Neural progenitor cell (in vitro differentiated cells): ENCODE measurements around the gene DLL3. TPM values are rescaled to one million over a fixed set of nuclear protein-coding genes. Genes with fewer than 3 reads are reported as not detected.

Experiments used
- DNase-seq: peaks from one replicate; pipeline ENCODE4 v3.0.0-alpha.2; 2016; ENCODE audit warnings: low spot score
- H2AFZ ChIP-seq: fragments of 200-600 bp; sonication (generic); replicated peaks from 2 replicates; pipeline ENCODE4 v1.6.1; 2016; ENCODE audit warnings: antibody characterized with exemption
- H3F3A ChIP-seq: fragments of 200-600 bp; sonication (generic); 2 replicates; pipeline ENCODE4 v1.6.1; 2016; ENCODE audit warnings: antibody characterized with exemption, low read depth
- H3K27ac ChIP-seq: fragments of 200-600 bp; sonication (generic); 2 replicates; pipeline ENCODE4 v1.5.1; 2016; ENCODE audit warnings: mild to moderate bottlenecking
- H3K27me3 ChIP-seq: fragments of 200-600 bp; sonication (generic); 2 replicates; pipeline ENCODE4 v1.6.1; 2016; ENCODE audit warnings: mild to moderate bottlenecking, moderate library complexity
- H3K36me3 ChIP-seq: fragments of 200-600 bp; sonication (generic); 2 replicates; pipeline ENCODE4 v1.5.1; 2016
- H3K4me1 ChIP-seq: fragments of 200-600 bp; sonication (generic); 2 replicates; pipeline ENCODE4 v1.6.1; 2016; ENCODE audit warnings: mixed run types
- H3K4me2 ChIP-seq: fragments of 200-600 bp; sonication (generic); 2 replicates; pipeline ENCODE4 v1.6.1; 2016
- H3K4me3 ChIP-seq: fragments of 200-600 bp; sonication (generic); 2 replicates; pipeline ENCODE4 v1.5.1; 2016
- H3K79me2 ChIP-seq: fragments of 200-600 bp; sonication (generic); 2 replicates; pipeline ENCODE4 v1.6.1; 2016; ENCODE audit warnings: low read depth
- H3K9ac ChIP-seq: fragments of 200-600 bp; sonication (generic); 2 replicates; pipeline ENCODE4 v1.6.1; 2016
- H3K9me3 ChIP-seq: fragments of 200-600 bp; sonication (generic); 2 replicates; pipeline ENCODE4 v1.5.1; 2016; ENCODE audit warnings: low read depth
- H4K20me1 ChIP-seq: fragments of 200-600 bp; sonication (generic); 2 replicates; pipeline ENCODE4 v1.6.1; 2016; ENCODE audit warnings: low read depth
- H3K27ac Mint-ChIP-seq: 3 replicates; pipeline ENCODE4 v1.8.0; 2021; ENCODE audit warnings: mixed read lengths
- H3K27me3 Mint-ChIP-seq: 2 replicates; pipeline ENCODE4 v1.8.0; 2022; ENCODE audit warnings: low read depth, mild to moderate bottlenecking, inconsistent platforms, moderate library complexity, mixed read lengths; ENCODE audit not compliant: insufficient read depth
- H3K36me3 Mint-ChIP-seq: 3 replicates; pipeline ENCODE4 v1.8.0; 2021; ENCODE audit warnings: mixed read lengths
- H3K4me1 Mint-ChIP-seq: 3 replicates; pipeline ENCODE4 v1.8.0; 2021; ENCODE audit warnings: mixed read lengths
- H3K4me3 Mint-ChIP-seq: 3 replicates; pipeline ENCODE4 v1.8.0; 2021; ENCODE audit warnings: mild to moderate bottlenecking, moderate library complexity, mixed read lengths
- H3K9me3 Mint-ChIP-seq: 3 replicates; pipeline ENCODE4 v1.8.0; 2020; ENCODE audit warnings: mixed read lengths
- CTCF ChIP-seq: fragments of 200-600 bp; sonication (generic); IDR thresholded peaks from 2 replicates; pipeline ENCODE4 v1.5.1; 2017; ENCODE audit warnings: antibody characterized with exemption, mild to moderate bottlenecking
- EZH2 ChIP-seq: fragments of 200-600 bp; sonication (generic); IDR thresholded peaks from 2 replicates; pipeline ENCODE4 v1.6.1; 2017; ENCODE audit warnings: antibody characterized with exemption, mild to moderate bottlenecking, moderate library complexity
- EZH2phosphoT487 ChIP-seq: fragments of 200-600 bp; sonication (generic); IDR thresholded peaks from 2 replicates; pipeline ENCODE4 v1.6.1; 2017; ENCODE audit warnings: antibody characterized with exemption
- total RNA-seq: library from RNA; depleted of rRNA; stranded (reverse); fragments of >200 nt; gene quantifications from 2 replicates; pipeline ENCODE4 v1.2.3, GENCODE V29; 2015; ENCODE audit warnings: low replicate concordance

Gene DLL3
- total RNA-seq, 1 donor from 2014 or later: 0.37 TPM

GRCh38 chr19:39533003-39533512, 34.3 kb downstream of the DLL3 start:
- H3K27ac Mint-ChIP-seq: no peak overlapping the region
- TF ChIP-seq EZH2: no peak

GRCh38 chr19:39533791-39534190, 35.0 kb downstream of the DLL3 start:
- H3K36me3 Mint-ChIP-seq: peaks cover 8% of the 10 kb centered on the region
- H3K27me3 Mint-ChIP-seq: peaks cover 2% of the 10 kb centered on the region
- H3K79me2 ChIP-seq: peaks cover 52% of the 10 kb centered on the region
- no peak overlapping the region for H3K9ac ChIP-seq
- no peaks in the 10 kb centered on the region for H3K27me3 ChIP-seq
- H3F3A ChIP-seq: peaks cover 15% of the 10 kb centered on the region
- TF ChIP-seq EZH2phosphoT487 (no peak), CTCF (no peak), EZH2 (no peak)
- no peaks in the 10 kb centered on the region for H3K9me3 ChIP-seq
- no peak overlapping the region for H3K27ac Mint-ChIP-seq
- no peaks in the 10 kb centered on the region for H3K36me3 ChIP-seq
- no peak overlapping the region for H3K4me2 ChIP-seq
- H3K4me1 Mint-ChIP-seq: peaks cover 22% of the 10 kb centered on the region
- peaks cover 34% of the 10 kb centered on the region for H4K20me1 ChIP-seq
- H3K9me3 Mint-ChIP-seq: no peaks in the 10 kb centered on the region
- no peak overlapping the region for H2AFZ ChIP-seq
- no peak overlapping the region for H3K4me3 ChIP-seq
- H3K4me1 ChIP-seq: peaks cover 26% of the 10 kb centered on the region
- no peak overlapping the region for H3K4me3 Mint-ChIP-seq
- DNase-seq: no peak
- no peak overlapping the region for H3K27ac ChIP-seq

More at GRCh38 chr19:39533003-39533512, 34.3 kb downstream of the DLL3 start:
- Histone ChIP-seq H3K27me3 (no peaks in the 10 kb centered on the region), H3K9me3 (no peaks in the 10 kb centered on the region), H3K36me3 (no peaks in the 10 kb centered on the region), H4K20me1 (peaks cover 26% of the 10 kb centered on the region), H2AFZ (no peak overlapping the region), H3F3A (peaks cover 15% of the 10 kb centered on the region), H3K4me2 (no peak overlapping the region), H3K4me3 (no peak overlapping the region), H3K79me2 (peaks cover 44% of the 10 kb centered on the region), H3K27ac (no peak overlapping the region), H3K9ac (no peak overlapping the region), H3K4me1 (peaks cover 18% of the 10 kb centered on the region)
- peaks cover 16% of the 10 kb centered on the region for H3K4me1 Mint-ChIP-seq
- peaks cover 3% of the 10 kb centered on the region for H3K27me3 Mint-ChIP-seq
- H3K36me3 Mint-ChIP-seq: peaks cover 13% of the 10 kb centered on the region
- H3K4me3 Mint-ChIP-seq: peak overlapping the region; percentile 97
- H3K9me3 Mint-ChIP-seq: no peaks in the 10 kb centered on the region
- DNase-seq: no peak

GRCh38 chr19:39539165-39539517, 40.4 kb downstream of the DLL3 start:
- Histone ChIP-seq H3K27me3 (no peaks in the 10 kb centered on the region), H3K27ac (peak overlapping the region; percentile 78), H4K20me1 (peaks cover 17% of the 10 kb centered on the region), H3K9me3 (no peaks in the 10 kb centered on the region), H3K9ac (peak overlapping the region; percentile 74), H3K4me1 (peaks cover 22% of the 10 kb centered on the region), H3K36me3 (no peaks in the 10 kb centered on the region), H3F3A (peaks cover 21% of the 10 kb centered on the region), H3K79me2 (peaks cover 22% of the 10 kb centered on the region), H3K4me2 (peak overlapping the region; percentile 90), H2AFZ (peak overlapping the region; percentile 66), H3K4me3 (peak overlapping the region; percentile 88)
- TF ChIP-seq EZH2phosphoT487 (no peak), EZH2 (no peak), CTCF (no peak)
- peaks cover 35% of the 10 kb centered on the region for H3K4me1 Mint-ChIP-seq
- no peaks in the 10 kb centered on the region for H3K9me3 Mint-ChIP-seq
- peak; percentile 49 for DNase-seq
- peaks cover 3% of the 10 kb centered on the region for H3K36me3 Mint-ChIP-seq
- peak overlapping the region; percentile 93 for H3K4me3 Mint-ChIP-seq
- H3K27ac Mint-ChIP-seq: peak overlapping the region; percentile 78
- peaks cover 3% of the 10 kb centered on the region for H3K27me3 Mint-ChIP-seq

- Mint-ChIP-seq H3K9me3 (no peaks in the 10 kb centered on the region), H3K27me3 (peaks cover 3% of the 10 kb centered on the region), H3K4me1 (peaks cover 35% of the 10 kb centered on the region), H3K27ac (peak within 1 kb of the TSS; percentile 98), H3K4me3 (peak within 1 kb of the TSS; percentile 97), H3K36me3 (peaks cover 3% of the 10 kb centered on the region)
- Histone ChIP-seq H3F3A (peaks cover 21% of the 10 kb centered on the region), H3K4me2 (peak within 1 kb of the TSS; percentile 90), H3K27me3 (no peaks in the 10 kb centered on the region), H4K20me1 (peaks cover 17% of the 10 kb centered on the region), H3K4me1 (peaks cover 22% of the 10 kb centered on the region), H3K9ac (peak within 1 kb of the TSS; percentile 75), H2AFZ (peak within 1 kb of the TSS; percentile 97), H3K36me3 (no peaks in the 10 kb centered on the region), H3K79me2 (peaks cover 22% of the 10 kb centered on the region), H3K9me3 (no peaks in the 10 kb centered on the region), H3K27ac (peak within 1 kb of the TSS; percentile 78), H3K4me3 (peak within 1 kb of the TSS; percentile 88)
- peak; percentile 97 for DNase-seq
- TF ChIP-seq EZH2phosphoT487 (no peak), CTCF (peak; percentile 72)
Measured at GRCh38 chr19:39539518-39540332, 41.0 kb downstream of the DLL3 start, which contains the start of gene EID2. Gene EID2, minus strand, starts transcription at chr19:39540161. Its CDS starts 82 bp downstream, at chr19:39540079.
